Measurements from ENCODE around the gene APMAP.

The APMAP gene

DNA sequence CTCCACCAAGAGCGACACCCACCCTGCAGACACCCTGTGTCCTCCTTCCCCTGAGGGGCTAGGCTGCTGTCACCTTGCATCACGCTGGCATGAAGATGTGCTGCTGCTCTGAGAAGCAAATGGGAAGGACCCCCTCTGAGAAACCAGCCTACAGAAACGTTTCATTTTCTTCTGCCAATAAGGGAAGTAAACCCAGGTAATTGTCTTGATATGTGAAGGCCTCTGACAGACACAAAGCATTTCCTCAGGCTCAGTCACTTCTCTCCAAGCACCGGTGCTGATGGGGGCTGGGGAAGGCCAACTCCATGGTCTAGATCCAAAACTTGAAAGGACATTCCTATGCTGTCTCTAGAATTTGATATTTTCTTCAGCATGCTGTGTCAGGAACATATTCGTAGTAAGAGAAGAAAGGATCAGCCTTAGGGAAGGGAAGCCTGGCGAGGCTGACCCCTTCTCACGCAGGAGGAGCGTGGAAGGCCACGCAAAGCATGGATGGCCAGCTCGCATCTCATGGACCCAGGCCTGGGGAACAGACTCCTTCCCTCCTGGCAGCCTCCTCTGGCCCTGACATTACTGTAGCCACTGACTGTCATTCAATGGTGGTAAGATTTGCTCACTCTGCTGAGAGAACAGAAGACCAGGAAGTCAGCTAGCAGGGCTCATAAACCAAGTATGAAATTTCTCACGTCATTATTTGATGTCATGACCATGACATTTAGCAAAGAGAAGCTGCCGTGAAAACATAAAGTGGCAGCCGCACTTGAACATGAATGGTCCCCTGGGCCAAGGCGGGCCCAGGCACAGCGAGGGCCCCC lies 44.9 kb upstream of the APMAP start:
- TF ChIP-seq, protein P1, sequence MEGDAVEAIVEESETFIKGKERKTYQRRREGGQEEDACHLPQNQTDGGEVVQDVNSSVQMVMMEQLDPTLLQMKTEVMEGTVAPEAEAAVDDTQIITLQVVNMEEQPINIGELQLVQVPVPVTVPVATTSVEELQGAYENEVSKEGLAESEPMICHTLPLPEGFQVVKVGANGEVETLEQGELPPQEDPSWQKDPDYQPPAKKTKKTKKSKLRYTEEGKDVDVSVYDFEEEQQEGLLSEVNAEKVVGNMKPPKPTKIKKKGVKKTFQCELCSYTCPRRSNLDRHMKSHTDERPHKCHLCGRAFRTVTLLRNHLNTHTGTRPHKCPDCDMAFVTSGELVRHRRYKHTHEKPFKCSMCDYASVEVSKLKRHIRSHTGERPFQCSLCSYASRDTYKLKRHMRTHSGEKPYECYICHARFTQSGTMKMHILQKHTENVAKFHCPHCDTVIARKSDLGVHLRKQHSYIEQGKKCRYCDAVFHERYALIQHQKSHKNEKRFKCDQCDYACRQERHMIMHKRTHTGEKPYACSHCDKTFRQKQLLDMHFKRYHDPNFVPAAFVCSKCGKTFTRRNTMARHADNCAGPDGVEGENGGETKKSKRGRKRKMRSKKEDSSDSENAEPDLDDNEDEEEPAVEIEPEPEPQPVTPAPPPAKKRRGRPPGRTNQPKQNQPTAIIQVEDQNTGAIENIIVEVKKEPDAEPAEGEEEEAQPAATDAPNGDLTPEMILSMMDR (IDR thresholded peaks at IDR 0.05) = no peak
- no peak for TF ChIP-seq ZFX (IDR thresholded peaks at IDR 0.05; ENCODE audit: borderline replicate concordance)
- H3K27ac ChIP-seq = no peak overlapping the region

DNA sequence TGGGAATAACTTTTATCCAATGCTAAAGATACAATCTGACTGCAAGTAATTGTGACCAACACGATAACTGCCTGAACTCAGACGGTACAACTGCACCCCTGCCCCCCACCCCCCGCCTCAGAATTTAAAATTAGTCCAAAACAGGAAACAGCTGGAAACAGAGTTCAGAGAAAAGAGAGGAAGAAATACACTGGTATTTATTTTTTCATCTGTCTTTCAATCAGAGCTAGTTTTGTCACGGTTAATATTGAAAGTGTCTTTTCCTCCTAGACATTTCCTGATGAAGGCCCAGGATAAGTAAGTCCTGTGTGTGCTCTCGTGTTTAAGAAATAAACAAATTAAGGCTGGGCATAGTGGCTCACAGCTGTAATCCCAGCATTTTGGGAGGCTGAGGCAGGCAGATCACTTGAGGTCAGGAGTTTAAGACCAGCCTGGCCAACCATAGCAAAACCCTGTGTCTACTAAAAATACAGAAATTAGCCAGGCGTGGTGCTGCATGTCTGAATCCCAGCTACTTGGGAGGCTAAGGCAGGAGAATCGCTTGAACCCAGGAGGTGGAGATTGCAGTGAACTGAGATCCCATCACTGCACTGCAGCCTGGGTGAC lies 43.9 kb upstream of the APMAP start:
- no peak for TF ChIP-seq ZFX (IDR thresholded peaks at IDR 0.05; ENCODE audit: borderline replicate concordance)
- TF ChIP-seq, protein P1 (IDR thresholded peaks at IDR 0.05) = no peak
- H3K27ac ChIP-seq = no peak overlapping the region

DNA sequence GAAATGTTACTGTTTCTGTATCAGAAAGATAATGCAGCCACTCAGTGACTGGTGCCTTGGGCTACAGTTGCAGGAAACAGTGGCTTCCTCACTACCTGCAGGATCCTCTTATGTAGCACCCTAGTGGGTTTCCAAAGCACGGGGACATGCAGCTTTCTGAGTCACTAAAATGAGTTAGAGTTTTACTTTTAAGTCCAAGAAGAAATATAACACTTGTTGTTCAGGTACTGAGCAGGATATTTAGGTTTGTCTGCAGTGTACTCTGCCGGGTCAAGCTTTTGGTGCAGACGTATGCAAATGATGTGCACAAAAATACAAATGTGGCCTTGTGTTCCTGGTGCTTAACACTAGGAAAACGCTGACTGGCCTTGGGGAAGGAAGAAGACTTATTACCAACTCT lies 43.4 kb upstream of the APMAP start:
- TF ChIP-seq, protein P1 (IDR thresholded peaks at IDR 0.05) = no peak
- TF ChIP-seq ZFX (IDR thresholded peaks at IDR 0.05; ENCODE audit: borderline replicate concordance) = no peak
- no peak overlapping the region for H3K27ac ChIP-seq

DNA sequence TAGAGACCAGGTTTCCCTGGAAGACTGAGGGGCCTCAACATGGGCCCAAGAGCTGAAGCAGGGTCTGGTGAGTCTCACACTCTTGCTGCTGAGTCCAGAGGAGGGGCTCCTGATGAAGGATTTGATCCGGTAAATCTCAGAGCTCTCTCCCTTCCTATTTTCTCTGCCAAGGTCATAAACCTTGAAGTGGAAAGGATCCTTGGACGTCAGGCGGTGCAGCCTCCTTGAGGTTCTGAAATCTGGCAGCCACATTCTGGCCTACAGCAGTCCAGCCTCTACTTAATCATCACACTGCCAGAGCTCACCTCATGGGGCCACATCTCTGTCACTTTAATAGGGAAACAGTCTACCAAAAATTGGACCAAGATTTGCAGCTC lies 41.4 kb upstream of the APMAP start:
- no peak overlapping the region for H3K27ac ChIP-seq
- TF ChIP-seq, protein P1 (IDR thresholded peaks at IDR 0.05) = no peak
- no peak for TF ChIP-seq ZFX (IDR thresholded peaks at IDR 0.05; ENCODE audit: borderline replicate concordance)

- no peak overlapping the region for H3K27ac ChIP-seq
- TF ChIP-seq, protein P1 (IDR thresholded peaks at IDR 0.05) = no peak
- TF ChIP-seq ZFX (IDR thresholded peaks at IDR 0.05; ENCODE audit: borderline replicate concordance) = no peak
Observed at GRCh38 chr20:25033265-25033923, 40.8 kb upstream of the APMAP start.

GRCh38 chr20:25032478-25033264 lies 40.1 kb upstream of the APMAP start:
- TF ChIP-seq ZFX (IDR thresholded peaks at IDR 0.05; ENCODE audit: borderline replicate concordance) = no peak
- TF ChIP-seq, protein P1 (IDR thresholded peaks at IDR 0.05) = no peak
- H3K27ac ChIP-seq = no peak overlapping the region

All from 22Rv1 (cell line).